H9 (cell line): ENCODE measurements around the gene PXK. TPM values are rescaled to one million over a fixed set of nuclear protein-coding genes. Genes with fewer than 3 reads are reported as not detected.

ENCODE experiments used
- DNase-seq: peaks from one replicate; pipeline ENCODE4 v3.0.0-alpha.2; 2017
- H2AFZ ChIP-seq: one replicate; pipeline ENCODE4 v1.6.1; 2013; ENCODE audit warnings: mild to moderate bottlenecking, low read length, control low read depth, moderate library complexity
- H2AK5ac ChIP-seq: 2 replicates; pipeline ENCODE4 v1.6.1; 2013; ENCODE audit warnings: low read length, control low read depth, mixed read lengths; ENCODE audit not compliant: insufficient read length
- H2BK120ac ChIP-seq: one replicate; pipeline ENCODE4 v1.6.1; 2013; ENCODE audit warnings: low read depth, mild to moderate bottlenecking, low read length, control low read depth, inconsistent platforms; ENCODE audit not compliant: poor library complexity, severe bottlenecking
- H2BK12ac ChIP-seq: 2 replicates; pipeline ENCODE4 v1.6.1; 2013; ENCODE audit warnings: low read length, control low read depth, mixed read lengths, low read depth; ENCODE audit not compliant: insufficient read length
- H2BK15ac ChIP-seq: 2 replicates; pipeline ENCODE4 v1.6.1; 2013; ENCODE audit warnings: low read depth, low read length, control low read depth
- H2BK20ac ChIP-seq: one replicate; pipeline ENCODE4 v1.6.1; 2013; ENCODE audit warnings: low read depth, mild to moderate bottlenecking, low read length, control low read depth, inconsistent platforms; ENCODE audit not compliant: poor library complexity, severe bottlenecking
- H2BK5ac ChIP-seq: 2 replicates; pipeline ENCODE4 v1.6.1; 2013; ENCODE audit warnings: low read length, control low read depth, mixed read lengths; ENCODE audit not compliant: insufficient read length
- H3K14ac ChIP-seq: 2 replicates; pipeline ENCODE4 v1.6.1; 2013; ENCODE audit warnings: low read length, control low read depth; ENCODE audit not compliant: insufficient read depth
- H3K18ac ChIP-seq: 2 replicates; pipeline ENCODE4 v1.6.1; 2013; ENCODE audit warnings: low read depth, mild to moderate bottlenecking, mixed read lengths, low read length, control low read depth; ENCODE audit not compliant: insufficient read length
- H3K23ac ChIP-seq: 2 replicates; pipeline ENCODE4 v1.6.1; 2013; ENCODE audit warnings: low read length, control low read depth, mixed read lengths, low read depth; ENCODE audit not compliant: insufficient read length
- H3K23me2 ChIP-seq: 2 replicates; pipeline ENCODE4 v1.6.1; 2013; ENCODE audit warnings: low read depth, mild to moderate bottlenecking, mixed read lengths, low read length, control low read depth; ENCODE audit not compliant: insufficient read length, poor library complexity, severe bottlenecking
- H3K27ac ChIP-seq: 2 replicates; pipeline ENCODE4 v1.5.1; 2013; ENCODE audit warnings: low read length, control low read depth, mixed read lengths, low read depth; ENCODE audit not compliant: insufficient read length
- H3K27me3 ChIP-seq: 2 replicates; pipeline ENCODE4 v1.6.1; 2013; ENCODE audit warnings: low read length, control low read depth, inconsistent platforms; ENCODE audit not compliant: insufficient read depth
- H3K4ac ChIP-seq: 2 replicates; pipeline ENCODE4 v1.6.1; 2013; ENCODE audit warnings: low read depth, mild to moderate bottlenecking, control low read depth, inconsistent platforms, low read length, moderate library complexity
- H3K4me1 ChIP-seq: 2 replicates; pipeline ENCODE4 v1.6.1; 2013; ENCODE audit warnings: low read length, control low read depth, inconsistent platforms; ENCODE audit not compliant: insufficient read depth
- H3K4me2 ChIP-seq: 2 replicates; pipeline ENCODE4 v1.6.1; 2013; ENCODE audit warnings: low read length, control low read depth, mixed read lengths; ENCODE audit not compliant: insufficient read length, insufficient read depth
- H3K56ac ChIP-seq: 2 replicates; pipeline ENCODE4 v1.6.1; 2013; ENCODE audit warnings: low read depth, mild to moderate bottlenecking, mixed read lengths, low read length, control low read depth; ENCODE audit not compliant: insufficient read length
- H3K79me1 ChIP-seq: 2 replicates; pipeline ENCODE4 v1.6.1; 2013; ENCODE audit warnings: low read depth, mild to moderate bottlenecking, moderate library complexity, low read length, control low read depth, inconsistent platforms; ENCODE audit not compliant: insufficient read depth, poor library complexity, severe bottlenecking
- H3K79me2 ChIP-seq: 2 replicates; pipeline ENCODE4 v1.6.1; 2013; ENCODE audit warnings: low read length, control low read depth, inconsistent platforms; ENCODE audit not compliant: insufficient read depth
- H3K9ac ChIP-seq: 2 replicates; pipeline ENCODE4 v1.6.1; 2013; ENCODE audit warnings: low read length, control low read depth, mixed read lengths; ENCODE audit not compliant: insufficient read length; ENCODE audit errors: extremely low read depth
- H3K9me3 ChIP-seq: one replicate; pipeline ENCODE4 v1.6.1; 2013; ENCODE audit warnings: low read depth, low read length, inconsistent platforms; ENCODE audit not compliant: control insufficient read depth
- H3T11ph ChIP-seq: one replicate; pipeline ENCODE4 v1.6.1; 2013; ENCODE audit warnings: mild to moderate bottlenecking, low read length, control low read depth, inconsistent platforms
- H4K20me1 ChIP-seq: one replicate; pipeline ENCODE4 v1.6.1; 2013; ENCODE audit not compliant: control insufficient read depth, insufficient read length, insufficient read depth
- H4K5ac ChIP-seq: 2 replicates; pipeline ENCODE4 v1.6.1; 2013; ENCODE audit warnings: low read depth, mild to moderate bottlenecking, mixed read lengths, low read length, control low read depth; ENCODE audit not compliant: insufficient read length
- H4K8ac ChIP-seq: replicated peaks from 2 replicates; pipeline ENCODE4 v1.6.1; 2013; ENCODE audit warnings: low read length, control low read depth, mixed read lengths, low read depth; ENCODE audit not compliant: insufficient read length
- H4K91ac ChIP-seq: 2 replicates; pipeline ENCODE4 v1.6.1; 2013; ENCODE audit warnings: low read depth, mild to moderate bottlenecking, moderate library complexity, mixed read lengths, low read length, control low read depth; ENCODE audit not compliant: insufficient read length
- H3K27ac Mint-ChIP-seq, 3 experiments: 2 replicates in 2 of 3; 3 replicates in 1 of 3; pipeline ENCODE4 v1.8.0; 2020 to 2021; ENCODE audit warnings: mixed read lengths in 3 of 3, mild to moderate bottlenecking in 1 of 3, moderate library complexity in 1 of 3
- H3K27me3 Mint-ChIP-seq: 2 replicates; pipeline ENCODE4 v1.8.0; 2021; ENCODE audit warnings: low read depth, mild to moderate bottlenecking, moderate library complexity, mixed read lengths
- H3K36me3 Mint-ChIP-seq, 3 experiments: 2 replicates in 2 of 3; 3 replicates in 1 of 3; pipeline ENCODE4 v1.8.0; 2020 to 2021; ENCODE audit warnings: low read depth in 3 of 3, mixed read lengths in 3 of 3; ENCODE audit not compliant: insufficient read depth in 1 of 3
- H3K4me1 Mint-ChIP-seq, 2 experiments: 2 replicates each; pipeline ENCODE4 v1.8.0; 2020; ENCODE audit warnings: mixed read lengths in 2 of 2
- H3K4me3 Mint-ChIP-seq, 2 experiments: 2 replicates in 1 of 2; 3 replicates in 1 of 2; pipeline ENCODE4 v1.8.0; 2020 to 2021; ENCODE audit warnings: mild to moderate bottlenecking in 2 of 2, mixed read lengths in 2 of 2, moderate library complexity in 1 of 2
- H3K9me3 Mint-ChIP-seq, 2 experiments: 2 replicates in 1 of 2; 3 replicates in 1 of 2; pipeline ENCODE4 v1.8.0; 2020; ENCODE audit warnings: mild to moderate bottlenecking in 2 of 2, mixed read lengths in 2 of 2, moderate library complexity in 1 of 2
- WGBS: extraction: QIAGEN DNeasy Blood & Tissue Kit; methylation state at CpG from one replicate; pipeline ENCODE4 v1.1.7; 2013; ENCODE audit warnings: missing lambda C conversion rate, low lambda C conversion rate, mixed read lengths; ENCODE audit not compliant: insufficient read length; ENCODE audit errors: extremely low coverage; 5-methylcytosine and 5-hydroxymethylcytosine counted together
- total RNA-seq: library from RNA; stranded (reverse); gene quantifications from 2 replicates; pipeline ENCODE4 v1.2.1, GENCODE V29; 2021
- TF ChIP-seq, protein P1 (sequence below): fragments of 200-600 bp; sonication (generic); conservative IDR thresholded peaks from 3 replicates; pipeline ENCODE4 v1.8.0; 2021; ENCODE audit warnings: antibody characterized with exemption, mild to moderate bottlenecking

PXK gene
- total RNA-seq, 1 experiment from 2014 or later, result 3.3 TPM

GRCh38 chr3:58391156-58391865 lies 58.6 kb downstream of the PXK start:
- Histone ChIP-seq H2BK120ac (no peak overlapping the region), H2BK12ac (no peak overlapping the region), H3K4ac (no peak overlapping the region), H2BK5ac (no peak overlapping the region), H3K14ac (no peak overlapping the region), H3K9ac (no peak overlapping the region), H3K18ac (no peak overlapping the region), H3K4me1 (peaks cover 16% of the 10 kb centered on the region; the same call in 1 of the 2 replicates), H3K79me2 (no peaks in the 10 kb centered on the region), H3K4me2 (no peak overlapping the region), H2BK15ac (no peak overlapping the region), H3K27me3 (no peaks in the 10 kb centered on the region), H2BK20ac (no peak overlapping the region), H2AK5ac (no peak overlapping the region), H3K23me2 (no peaks in the 10 kb centered on the region), H4K5ac (no peak overlapping the region), H3T11ph (no peak overlapping the region), H2AFZ (no peak overlapping the region), H3K23ac (no peak overlapping the region), H3K9me3 (no peaks in the 10 kb centered on the region), H3K27ac (no peak overlapping the region), H3K56ac (no peak overlapping the region), H4K20me1 (no peaks in the 10 kb centered on the region), H4K8ac (no peak overlapping the region), H4K91ac (no peak overlapping the region), H3K79me1 (no peaks in the 10 kb centered on the region)
- WGBS, result no CpG with 5 or more reads among the region's 3 CpGs
- no peaks in the 10 kb centered on the region for H3K9me3 Mint-ChIP-seq
- DNase-seq, result no peak
- no peak overlapping the region for H3K4me3 Mint-ChIP-seq
- H3K36me3 Mint-ChIP-seq, result no peaks in the 10 kb centered on the region
- no peak overlapping the region for H3K27ac Mint-ChIP-seq
- TF ChIP-seq, protein P1, sequence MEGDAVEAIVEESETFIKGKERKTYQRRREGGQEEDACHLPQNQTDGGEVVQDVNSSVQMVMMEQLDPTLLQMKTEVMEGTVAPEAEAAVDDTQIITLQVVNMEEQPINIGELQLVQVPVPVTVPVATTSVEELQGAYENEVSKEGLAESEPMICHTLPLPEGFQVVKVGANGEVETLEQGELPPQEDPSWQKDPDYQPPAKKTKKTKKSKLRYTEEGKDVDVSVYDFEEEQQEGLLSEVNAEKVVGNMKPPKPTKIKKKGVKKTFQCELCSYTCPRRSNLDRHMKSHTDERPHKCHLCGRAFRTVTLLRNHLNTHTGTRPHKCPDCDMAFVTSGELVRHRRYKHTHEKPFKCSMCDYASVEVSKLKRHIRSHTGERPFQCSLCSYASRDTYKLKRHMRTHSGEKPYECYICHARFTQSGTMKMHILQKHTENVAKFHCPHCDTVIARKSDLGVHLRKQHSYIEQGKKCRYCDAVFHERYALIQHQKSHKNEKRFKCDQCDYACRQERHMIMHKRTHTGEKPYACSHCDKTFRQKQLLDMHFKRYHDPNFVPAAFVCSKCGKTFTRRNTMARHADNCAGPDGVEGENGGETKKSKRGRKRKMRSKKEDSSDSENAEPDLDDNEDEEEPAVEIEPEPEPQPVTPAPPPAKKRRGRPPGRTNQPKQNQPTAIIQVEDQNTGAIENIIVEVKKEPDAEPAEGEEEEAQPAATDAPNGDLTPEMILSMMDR, result no peak
- no peaks in the 10 kb centered on the region for H3K27me3 Mint-ChIP-seq
- H3K4me1 Mint-ChIP-seq, result peaks cover 33 to 35% of the 10 kb centered on the region in 2 experiments
